Lung (tissue), 16 donors: ENCODE data around the gene SNX27. TPM values are rescaled to one million over a fixed set of nuclear protein-coding genes. Genes with fewer than 3 reads are reported as not detected.

ENCODE experiments used
- ATAC-seq: fragments of 200-7000 bp; cut with Tn5 transposase; one replicate; pipeline ENCODE4 v1.9.1; 2020; ENCODE audit warnings: moderate number of reproducible peaks; ENCODE audit not compliant: insufficient read depth, low FRiP score
- DNase-seq, 3 donors: peaks; one replicate each; pipeline ENCODE4 v3.0.0-alpha.2; 2013 to 2017
- H3K27ac ChIP-seq, 2 donors: one replicate each; pipeline ENCODE4 v1.5.1; 2013; ENCODE audit warnings: mild to moderate bottlenecking in 2 of 2, moderate library complexity in 2 of 2, control low read depth in 1 of 2, inconsistent platforms in 1 of 2, low read depth in 1 of 2, low read length in 1 of 2
- H3K27me3 ChIP-seq, 3 donors: one replicate each; pipeline ENCODE4 v1.5.1; 2013; ENCODE audit warnings: low read length in 2 of 3; ENCODE audit not compliant: control insufficient read depth in 3 of 3, insufficient read depth in 3 of 3
- H3K36me3 ChIP-seq, 4 donors: one replicate each; pipeline ENCODE4 v1.5.1; 2013; ENCODE audit warnings: low read length in 4 of 4, mild to moderate bottlenecking in 1 of 4, moderate library complexity in 1 of 4; ENCODE audit not compliant: control insufficient read depth in 4 of 4, insufficient read depth in 4 of 4
- H3K4me1 ChIP-seq, 5 donors: one replicate each; pipeline ENCODE4 v1.5.1; 2013; ENCODE audit warnings: low read length in 5 of 5, mild to moderate bottlenecking in 2 of 5, moderate library complexity in 1 of 5; ENCODE audit not compliant: control insufficient read depth in 5 of 5, insufficient read depth in 5 of 5
- H3K4me3 ChIP-seq: one replicate; pipeline ENCODE4 v1.5.1; 2013; ENCODE audit warnings: mild to moderate bottlenecking, control low read depth, moderate library complexity
- H3K9ac ChIP-seq, 2 donors: one replicate each; pipeline ENCODE4 v1.5.1; 2013; ENCODE audit warnings: low read length in 2 of 2, control low read depth in 1 of 2; ENCODE audit not compliant: insufficient read depth in 1 of 2
- H3K9me3 ChIP-seq, 4 donors: one replicate each; pipeline ENCODE4 v1.5.1; 2013; ENCODE audit warnings: low read length in 3 of 4, mild to moderate bottlenecking in 1 of 4, moderate library complexity in 1 of 4; ENCODE audit not compliant: control insufficient read depth in 4 of 4, insufficient read depth in 3 of 4
- CTCF ChIP-seq: IDR thresholded peaks from 2 replicates; pipeline ENCODE4 v1.5.1; 2012; ENCODE audit warnings: mild to moderate bottlenecking; ENCODE audit errors: control extremely low read depth, extremely low read depth
- WGBS, 2 donors: extraction: QIAGEN DNeasy Blood & Tissue Kit; methylation state at CpG; one replicate each; pipeline ENCODE4 v1.1.7; 2013; 5-methylcytosine and 5-hydroxymethylcytosine counted together
- long read RNA-seq, 5 donors: transcript quantifications; one replicate each; lab custom pipeline, GENCODE V29; 2026
- polyA plus RNA-seq, 2 donors: library from polyadenylated mRNA; stranded (reverse); fragments of 200-250 nt; gene quantifications; one replicate each; pipeline ENCODE4 v1.2.1, GENCODE V29; 2013
- total RNA-seq, 2 donors: library from RNA; depleted of rRNA in 1 of 2; stranded (reverse); fragments of >200 nt in 1 of 2; gene quantifications; one replicate each; pipeline ENCODE4 v1.2.1, GENCODE V29; 2014 to 2021
- donor health status: control.
- donor health status: control.
- donor health status: Bipolar disorder and iron deficiency.
- donor health status: healthy.
- donor health status: DM: yes; HTN: yes; CAD: no.

Gene SNX27
- total RNA-seq (10 to 100 TPM; 40.6 to 63.7 TPM), polyA plus RNA-seq (10 to 100 TPM; 12.1 to 12.3 TPM)
- long read RNA-seq, donor 1, full-length matches to known transcripts = 1 of 1 reads
- long read RNA-seq, donor 1, partial matches to known transcripts = 0 of 1 reads
- long read RNA-seq, donor 1, other reads (novel, unspliced or antisense) = 0 of 1 reads
- long read RNA-seq, donor 2, full-length matches to known transcripts = 1 of 6 reads
- long read RNA-seq, donor 2, partial matches to known transcripts = 5 of 6 reads
- long read RNA-seq, donor 2, other reads (novel, unspliced or antisense) = 0 of 6 reads
- long read RNA-seq, donor 3 = 0 reads
- long read RNA-seq, donor 4, full-length matches to known transcripts = 1 of 1 reads
- long read RNA-seq, donor 4, partial matches to known transcripts = 0 of 1 reads
- long read RNA-seq, donor 4, other reads (novel, unspliced or antisense) = 0 of 1 reads
- long read RNA-seq, donor 5, full-length matches to known transcripts = 4 of 4 reads
- long read RNA-seq, donor 5, partial matches to known transcripts = 0 of 4 reads
- long read RNA-seq, donor 5, other reads (novel, unspliced or antisense) = 0 of 4 reads

DNA sequence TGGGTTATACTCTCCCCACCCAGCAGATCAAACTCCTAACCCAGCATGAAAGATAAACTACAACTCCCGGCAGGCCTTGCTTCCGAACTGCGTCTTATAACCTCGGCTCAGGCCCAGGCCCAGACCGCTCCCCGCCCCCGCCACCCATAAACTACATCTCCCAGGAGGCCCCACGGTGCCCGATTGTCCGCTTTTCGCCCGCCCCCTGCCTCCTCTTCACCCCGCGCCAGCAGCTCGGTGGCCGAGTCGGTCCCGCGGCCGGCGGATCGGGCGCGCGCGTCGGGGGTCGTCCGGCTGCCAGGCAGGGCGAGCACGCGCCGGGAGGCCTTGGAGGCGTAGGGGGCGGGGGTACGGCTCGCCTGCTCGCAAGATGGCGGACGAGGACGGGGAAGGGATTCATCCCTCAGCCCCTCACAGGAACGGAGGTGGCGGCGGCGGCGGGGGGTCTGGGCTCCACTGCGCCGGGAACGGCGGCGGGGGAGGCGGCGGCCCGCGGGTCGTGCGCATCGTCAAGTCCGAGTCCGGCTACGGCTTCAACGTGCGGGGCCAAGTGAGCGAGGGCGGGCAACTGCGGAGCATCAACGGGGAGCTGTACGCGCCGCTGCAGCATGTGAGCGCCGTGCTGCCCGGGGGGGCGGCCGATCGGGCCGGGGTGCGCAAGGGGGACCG lies at the start of gene SNX27:
SNX27 (plus strand) TSS at position 219 of the 669 bp plus-strand sequence; CDS start at position 371, 152 bp downstream.
- ATAC-seq (peak; percentile 95), DNase-seq (peak; percentile 97)
- Histone ChIP-seq H3K9ac (peak within 1 kb of the TSS; percentile 8 to 73), H3K27me3 (peaks cover 0 to 1% (median 0%) of the 10 kb centered on the region in 3 donors), H3K9me3 (no peaks in the 10 kb centered on the region), H3K4me1 (peaks cover 0 to 17% (median 4%) of the 10 kb centered on the region in 5 donors), H3K4me3 (peak within 1 kb of the TSS; percentile 98), H3K36me3 (no peaks in the 10 kb centered on the region), H3K27ac (peak within 1 kb of the TSS; percentile 84 to 99)
- 0 to 2% methylated on average over 53 to 79 of the region's 79 CpGs for WGBS, 2 donors
- no peak for TF ChIP-seq CTCF

- Histone ChIP-seq H3K4me3 (no peak overlapping the region), H3K9ac (no peak overlapping the region), H3K36me3 (peaks cover 0 to 7% (median 0%) of the 10 kb centered on the region in 4 donors), H3K27me3 (no peaks in the 10 kb centered on the region), H3K9me3 (no peaks in the 10 kb centered on the region), H3K4me1 (no peaks in the 10 kb centered on the region), H3K27ac (no peak overlapping the region)
- no peak for TF ChIP-seq CTCF
- DNase-seq (no peak), ATAC-seq (no peak)
- WGBS, 2 donors = 67 to 70% methylated on average over 1 of the region's 1 CpG
Measured at GRCh38 chr1:151562661-151563060, 49.2 kb upstream of the SNX27 start.

DNA sequence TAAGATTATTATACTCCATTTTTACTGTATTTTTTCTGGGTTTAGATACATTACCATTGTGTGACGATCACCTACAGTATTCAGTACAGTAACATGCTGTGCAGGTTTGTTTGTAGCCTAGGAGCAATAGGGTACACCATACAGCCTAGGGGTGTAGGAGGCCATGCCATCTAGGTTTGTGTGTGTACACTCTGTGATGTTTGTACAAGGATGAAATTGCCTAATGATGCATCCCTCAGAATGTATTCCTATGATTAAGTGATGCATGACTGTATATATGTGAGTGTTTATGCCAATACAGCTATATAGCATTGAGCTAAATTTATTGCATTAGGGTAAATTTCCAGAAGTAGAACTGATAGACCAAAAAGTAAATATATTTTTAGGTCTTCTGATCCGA lies 48.5 kb upstream of the SNX27 start:
- WGBS, 2 donors = 49 to 92% methylated on average over 2 of the region's 2 CpGs
- peaks cover 0 to 7% (median 0%) of the 10 kb centered on the region in 4 donors for H3K36me3 ChIP-seq

More for the DNA sequence above, 48.5 kb upstream of the SNX27 start:
- Histone ChIP-seq H3K27ac (no peak overlapping the region), H3K9ac (no peak overlapping the region), H3K4me3 (no peak overlapping the region), H3K4me1 (no peaks in the 10 kb centered on the region), H3K9me3 (no peaks in the 10 kb centered on the region), H3K27me3 (no peaks in the 10 kb centered on the region)
- no peak for TF ChIP-seq CTCF
- DNase-seq (no peak), ATAC-seq (no peak)
